ENCODE results near the gene SYNPR.

GRCh38 chr3:63303238-63303637 lies 25.1 kb downstream of the SYNPR start:
- TF ChIP-seq CTCF (conservative IDR thresholded peaks at IDR 0.05; ENCODE audit: low read length) (no peak), EZH2phosphoT487 (IDR thresholded peaks at IDR 0.05; ENCODE audit: borderline replicate concordance, low read depth, low read length) (no peak)

Data from OCI-LY7 (cell line).